Dermis blood vessel endothelial cell (primary cell): ENCODE data around the gene ANO7. TPM values are rescaled to one million over a fixed set of nuclear protein-coding genes. Genes with fewer than 3 reads are reported as not detected.
"Not testable (repeated sequence)": the region's sequence is repeated elsewhere in the genome, so short reads cannot be mapped to it uniquely, and the experiment has no call there.

ENCODE experiments used
- DNase-seq: peaks from one replicate; pipeline ENCODE4 v3.0.0; 2010
- total RNA-seq: library from RNA; depleted of rRNA; stranded (reverse); fragments of >200 nt; gene quantifications from 2 replicates; pipeline ENCODE4 v1.2.3, GENCODE V29; 2014

Gene ANO7
- total RNA-seq, 1 donor from 2014 or later = 0.34 TPM

DNA sequence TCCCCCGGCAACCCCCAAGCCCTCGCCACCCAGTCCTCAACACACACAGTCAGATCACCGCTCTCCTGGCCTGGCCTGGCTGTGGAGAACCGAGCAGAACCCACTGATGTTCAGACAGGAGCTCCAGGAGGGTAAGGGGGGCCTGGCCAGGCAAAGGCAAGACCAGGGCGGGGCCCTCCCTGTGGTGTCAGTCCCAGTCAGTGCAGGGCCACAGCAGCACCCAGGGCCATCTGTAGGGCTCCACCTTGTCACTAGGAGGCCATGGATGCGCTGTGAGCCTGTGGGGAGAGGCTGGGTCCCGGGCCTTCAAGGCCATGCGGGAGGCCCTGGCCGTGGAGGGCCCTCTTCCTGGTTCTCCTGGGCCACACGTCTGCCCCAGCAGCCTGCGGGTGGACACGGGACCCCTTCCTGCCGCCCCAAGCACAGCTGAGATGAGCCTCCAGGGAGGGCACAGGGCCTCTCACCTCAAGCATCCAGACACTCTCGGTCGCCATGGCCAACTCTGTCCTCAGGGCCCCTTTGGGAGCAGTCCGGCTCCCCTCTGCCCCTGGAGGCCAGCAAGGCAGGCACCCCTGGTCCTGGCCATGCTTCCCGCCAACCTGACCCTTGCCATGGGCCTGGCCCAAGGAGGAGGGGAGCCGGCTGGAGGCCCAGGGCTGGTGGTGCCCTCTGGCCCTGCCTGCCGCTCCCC, 2.0 kb downstream of the ANO7 start:
- DNase-seq = no peak

DNA sequence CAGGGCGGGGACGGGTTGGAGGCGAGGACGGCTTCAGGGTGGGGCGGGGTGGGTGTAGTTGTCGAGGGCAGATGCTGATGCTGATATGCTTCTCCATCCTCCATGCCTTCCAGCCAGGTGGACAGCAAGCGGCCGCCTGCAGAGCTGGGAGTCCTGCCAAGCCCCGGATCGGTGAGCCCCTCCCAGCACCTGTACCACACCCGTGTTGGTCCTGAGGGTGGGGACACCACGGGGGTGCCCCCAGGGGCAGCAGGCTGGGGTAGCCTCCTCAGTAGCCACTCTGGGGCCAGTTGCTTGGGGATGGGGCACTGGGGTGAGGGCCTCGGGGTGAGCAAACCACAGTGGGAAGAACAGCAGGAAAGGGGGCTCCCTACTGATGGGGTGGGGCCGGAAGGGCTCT, 2.6 kb downstream of the ANO7 start:
- no peak for DNase-seq

DNA sequence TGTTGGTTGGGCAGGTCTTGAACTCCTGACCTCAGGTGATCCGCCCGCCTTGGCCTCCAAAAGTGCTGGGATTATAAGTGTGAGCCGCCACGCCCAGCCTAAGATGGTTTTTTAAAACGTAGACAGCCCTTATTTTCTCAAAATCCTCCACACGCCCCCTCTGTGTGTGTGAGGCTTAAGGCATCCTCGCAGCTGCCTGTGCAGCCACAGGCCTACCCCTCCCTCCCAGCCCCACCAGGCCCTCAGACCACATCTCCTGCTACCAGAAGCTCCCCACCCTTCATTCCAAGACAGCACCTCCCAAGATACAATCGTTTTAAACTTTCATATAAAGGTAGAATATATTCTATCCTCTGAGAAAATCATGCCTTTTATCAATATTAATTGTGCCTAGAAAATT, 4.8 kb downstream of the ANO7 start:
- no peak for DNase-seq

DNA sequence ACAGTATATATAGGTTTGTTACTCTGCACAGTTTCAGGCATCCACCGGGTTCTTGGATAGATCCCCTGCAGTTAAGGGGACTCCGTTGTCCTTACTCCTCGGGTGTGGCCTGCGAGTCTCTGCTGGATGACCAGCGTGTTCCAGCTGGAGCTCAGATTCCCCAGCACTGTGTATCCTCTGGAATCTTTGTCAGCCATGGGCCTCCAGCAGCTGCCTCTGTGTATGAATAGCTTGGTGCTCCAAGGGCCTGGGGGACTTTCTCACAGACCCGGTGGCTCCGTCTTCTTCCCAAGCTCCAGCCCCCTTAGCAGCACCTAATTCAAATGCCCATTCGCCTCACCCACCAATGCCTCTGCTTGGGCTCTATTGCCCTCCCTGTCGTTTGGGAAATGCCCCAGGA, 6.3 kb downstream of the ANO7 start:
- DNase-seq = no peak

DNA sequence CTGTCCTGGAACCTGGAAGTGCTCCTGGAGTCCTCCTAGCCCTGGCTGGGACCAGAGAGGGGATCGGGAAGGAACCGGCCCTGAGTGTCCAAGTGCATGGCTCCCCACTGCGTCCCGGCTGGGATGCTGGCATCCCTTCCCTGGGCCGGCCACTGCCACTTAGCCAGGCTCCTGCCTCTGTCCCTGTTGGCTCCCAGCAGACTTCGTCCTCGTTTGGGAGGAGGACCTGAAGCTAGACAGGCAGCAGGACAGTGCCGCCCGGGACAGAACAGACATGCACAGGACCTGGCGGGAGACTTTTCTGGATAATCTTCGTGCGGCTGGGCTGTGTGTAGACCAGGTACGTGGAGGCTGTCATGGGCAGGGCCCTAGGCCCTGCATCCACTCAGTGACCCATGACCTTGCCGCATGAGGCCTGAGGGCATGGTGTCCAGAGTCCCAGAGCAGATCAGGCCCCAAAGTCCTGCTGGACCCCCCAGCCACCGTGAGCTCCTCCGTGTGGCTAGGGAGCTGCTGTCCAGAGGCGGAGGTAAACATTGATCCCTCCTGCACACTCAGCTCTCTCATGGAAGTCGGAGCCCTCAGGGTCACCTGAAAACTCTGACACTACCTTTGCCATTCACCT, 7.1 kb downstream of the ANO7 start:
- no peak for DNase-seq

DNA sequence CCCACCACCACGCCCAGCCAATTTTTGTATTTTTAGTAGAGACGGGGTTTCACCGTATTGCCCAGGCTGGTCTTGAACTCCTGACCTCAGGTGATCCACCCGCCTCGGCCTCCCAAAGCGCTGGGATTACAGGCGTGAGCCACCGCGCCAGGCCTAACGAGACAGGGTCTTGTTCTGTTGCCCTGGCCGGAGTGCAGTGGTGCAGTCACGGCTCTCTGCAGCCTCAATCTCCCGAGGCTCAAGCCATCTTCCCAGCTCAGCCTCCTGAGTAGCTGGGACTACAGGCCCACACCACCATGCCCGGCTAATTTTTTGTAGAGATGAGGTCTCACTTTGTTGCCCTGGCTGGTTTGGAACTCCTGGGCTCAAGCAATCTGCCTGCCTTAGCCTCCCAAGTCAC, 8.8 kb downstream of the ANO7 start:
- not testable (repeated sequence) for DNase-seq

DNA sequence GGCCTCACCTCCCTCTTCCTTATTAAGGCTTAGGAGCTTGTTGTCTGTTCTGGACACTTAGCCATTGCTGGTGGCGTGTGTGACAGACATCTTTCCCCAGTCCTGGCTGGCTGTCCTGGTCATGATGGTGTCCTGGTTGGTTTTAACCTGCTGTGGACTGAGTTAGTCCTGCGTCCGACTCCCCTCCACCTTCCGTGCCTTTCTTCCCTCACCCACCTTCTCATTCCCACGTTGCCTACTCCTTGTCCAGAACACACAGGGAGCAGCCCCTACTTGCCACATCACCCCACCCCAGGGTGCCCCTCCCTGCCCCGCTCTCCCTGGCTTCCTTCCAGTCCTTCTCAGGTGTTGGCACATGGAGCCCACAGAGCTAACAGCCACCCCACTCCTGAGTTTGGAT, 9.5 kb downstream of the ANO7 start:
- no peak for DNase-seq

DNA sequence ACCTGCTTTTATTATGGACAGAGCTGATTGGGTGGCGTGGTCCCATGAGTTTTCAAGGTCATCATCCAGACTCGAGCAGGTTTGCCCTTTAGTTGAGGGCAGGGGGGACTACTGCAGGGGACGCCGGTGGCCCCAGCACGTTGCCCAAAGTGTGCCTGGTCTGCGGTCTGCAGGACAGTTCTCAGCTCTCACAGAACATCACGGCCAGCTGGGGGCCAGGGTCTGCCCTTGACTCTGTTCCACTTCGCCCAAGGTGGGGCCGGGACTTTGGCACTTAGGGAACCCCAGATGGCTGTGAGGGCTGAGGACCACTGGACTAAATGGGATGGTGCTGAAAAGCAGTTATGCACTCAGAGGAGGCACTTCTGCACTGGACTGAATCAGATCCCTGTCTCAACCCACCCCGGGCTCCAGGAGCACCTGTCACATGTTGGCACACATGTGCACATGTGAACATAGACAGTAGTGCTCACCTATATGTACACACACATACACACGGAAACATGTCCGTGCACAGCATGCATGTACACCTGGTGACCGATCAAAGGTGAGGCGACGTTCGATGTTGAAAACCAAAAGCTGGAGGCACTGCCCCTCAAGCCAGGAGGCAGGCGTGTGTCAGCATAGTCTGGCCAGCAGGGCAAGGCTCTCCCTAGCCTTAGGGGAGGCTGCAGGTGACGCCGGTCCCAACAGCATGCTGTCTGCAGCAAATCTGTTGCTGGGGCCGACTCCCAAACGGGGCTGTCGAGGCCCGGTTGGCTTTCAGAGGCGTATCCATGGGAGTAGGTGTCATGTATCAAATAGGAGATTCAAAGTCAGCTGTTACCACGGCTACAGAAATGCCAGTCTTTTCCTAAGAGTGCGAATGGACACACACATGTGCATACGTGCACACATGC, 10.2 kb downstream of the ANO7 start:
- DNase-seq = no peak

DNA sequence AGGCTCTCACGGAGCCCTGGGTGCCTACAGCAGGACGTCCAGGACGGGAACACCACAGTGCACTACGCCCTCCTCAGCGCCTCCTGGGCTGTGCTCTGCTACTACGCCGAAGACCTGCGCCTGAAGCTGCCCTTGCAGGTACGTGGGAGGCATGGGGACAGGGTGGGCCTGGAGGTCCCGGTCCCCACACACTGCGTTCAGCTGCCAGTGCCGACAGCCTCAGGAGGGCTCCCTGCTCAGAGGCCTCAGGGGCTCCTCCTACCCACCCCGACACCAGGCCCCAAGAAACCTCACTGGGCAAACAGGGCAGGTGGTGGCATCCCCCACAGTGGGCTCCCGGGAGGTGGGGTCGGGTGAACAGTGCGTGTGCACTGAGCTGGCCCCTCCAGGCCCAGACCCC, 10.8 kb downstream of the ANO7 start:
- DNase-seq = no peak

DNA sequence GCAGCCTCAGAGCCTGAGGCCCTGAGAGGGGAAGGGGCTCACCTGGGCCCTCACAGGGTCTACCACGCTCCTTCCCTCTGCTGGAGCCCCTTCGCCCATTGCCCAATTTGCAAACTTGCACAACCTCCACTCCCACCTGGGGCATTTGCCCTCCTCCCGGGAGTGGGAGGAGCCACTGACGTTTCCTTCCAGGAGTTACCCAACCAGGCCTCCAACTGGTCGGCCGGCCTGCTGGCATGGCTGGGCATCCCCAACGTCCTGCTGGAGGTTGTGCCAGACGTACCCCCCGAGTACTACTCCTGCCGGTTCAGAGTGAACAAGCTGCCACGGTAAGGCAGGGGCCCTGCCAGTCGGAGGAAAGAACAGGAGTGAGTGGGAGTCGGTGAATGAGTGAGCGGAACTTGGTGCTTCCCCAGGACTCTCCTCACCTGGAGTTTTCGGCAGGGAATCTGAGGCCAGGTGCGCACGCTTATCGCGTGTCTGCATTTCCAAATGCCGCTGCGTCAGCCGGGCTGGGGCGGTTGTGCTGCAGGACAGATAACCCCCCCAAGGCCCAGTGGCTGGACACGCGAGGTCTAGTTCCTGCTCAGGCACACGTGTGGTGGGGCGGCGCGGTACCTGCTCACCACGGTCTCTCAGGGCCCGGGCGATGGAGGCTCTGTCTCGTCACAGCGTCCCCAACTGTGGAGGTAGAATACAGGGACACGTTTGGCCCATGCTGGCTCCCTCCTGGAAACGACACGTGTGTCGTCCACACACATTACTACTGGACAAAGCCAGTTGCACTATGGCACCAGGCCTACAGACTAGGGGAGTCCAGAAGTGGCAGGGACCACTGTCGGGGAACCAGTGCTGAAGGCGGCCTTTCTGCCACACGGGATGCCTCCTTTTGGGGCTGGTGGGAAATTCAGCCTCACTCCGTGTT, 11.7 kb downstream of the ANO7 start:
- no peak for DNase-seq

DNA sequence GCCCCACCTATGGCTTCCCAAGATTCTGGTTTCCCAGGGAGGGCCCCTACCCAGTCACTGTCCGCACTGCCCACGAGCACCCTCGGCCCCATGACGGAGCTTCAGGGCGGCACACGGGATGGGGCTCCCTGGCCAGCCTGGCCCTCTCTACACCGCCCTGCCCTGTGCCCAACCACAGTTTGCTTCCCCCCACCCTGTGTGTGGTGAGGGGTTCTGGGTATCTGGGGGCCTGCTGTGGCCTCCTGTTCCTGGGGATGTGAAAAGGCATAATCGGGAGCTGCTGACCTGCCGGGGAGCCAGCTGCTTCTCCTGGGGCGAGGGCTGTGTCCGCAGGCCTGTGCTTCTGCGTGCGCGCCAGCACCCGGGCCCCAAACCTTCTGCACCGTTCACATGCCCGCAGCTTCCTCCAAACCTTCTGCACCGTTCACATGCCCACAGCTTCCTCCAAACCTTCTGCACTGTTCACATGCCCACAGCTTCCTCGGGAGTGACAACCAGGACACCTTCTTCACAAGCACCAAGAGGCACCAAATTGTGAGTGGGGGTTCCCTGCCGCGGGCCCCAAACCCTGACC, 12.4 kb downstream of the ANO7 start:
- DNase-seq = no peak

DNA sequence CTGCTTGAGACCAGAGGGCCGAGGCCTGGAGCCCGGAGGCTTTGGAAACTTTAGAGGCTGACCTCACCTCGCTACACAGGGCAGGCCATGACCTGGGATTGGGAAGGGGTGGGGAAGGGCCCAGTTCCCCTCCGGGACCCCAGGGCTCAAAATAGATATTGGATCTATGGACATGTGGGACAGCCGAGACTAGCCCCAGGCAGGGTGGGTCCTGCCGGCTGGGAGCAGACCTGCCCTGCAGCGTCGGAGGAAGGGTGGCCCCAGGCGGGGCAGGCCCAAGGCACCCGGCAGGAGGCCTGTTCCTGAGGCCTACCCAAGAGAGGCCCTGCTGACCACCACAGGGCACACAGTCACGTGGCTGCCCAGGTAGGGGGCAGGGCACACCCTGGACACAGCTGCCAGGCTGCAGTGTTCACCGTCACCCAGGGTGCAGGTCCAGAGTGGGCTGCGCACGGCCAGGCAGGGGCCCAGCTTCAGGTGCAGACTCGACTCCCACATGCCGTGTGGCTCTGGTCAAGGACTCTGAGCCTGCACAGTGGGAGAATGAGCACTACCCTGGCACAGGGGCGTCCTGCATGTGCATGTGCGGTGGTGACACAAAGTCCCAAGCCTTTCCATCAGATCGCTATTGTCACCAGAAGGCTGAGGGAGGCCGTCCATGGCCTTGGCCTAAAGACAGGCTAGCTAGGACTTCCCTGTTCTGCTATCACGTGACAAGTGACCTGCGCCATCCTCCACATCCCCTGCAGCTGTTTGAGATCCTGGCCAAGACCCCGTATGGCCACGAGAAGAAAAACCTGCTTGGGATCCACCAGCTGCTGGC, 13.2 kb downstream of the ANO7 start:
- no peak for DNase-seq

DNA sequence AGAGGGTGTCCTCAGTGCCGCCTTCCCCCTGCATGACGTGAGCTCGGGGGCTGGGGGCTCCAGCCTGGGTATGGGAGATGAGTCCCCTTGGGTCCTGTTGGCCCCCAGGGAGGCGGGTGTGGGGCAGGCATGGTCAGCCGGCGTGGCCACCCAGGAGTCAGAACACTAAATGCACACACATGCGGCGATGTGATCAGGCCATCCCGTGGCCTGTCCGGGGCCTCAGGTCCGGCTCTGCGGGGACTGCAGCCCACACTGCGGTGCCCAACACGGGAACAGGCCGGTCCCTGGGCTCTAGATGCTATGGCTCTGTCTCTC, 13.8 kb downstream of the ANO7 start:
- DNase-seq = no peak

DNA sequence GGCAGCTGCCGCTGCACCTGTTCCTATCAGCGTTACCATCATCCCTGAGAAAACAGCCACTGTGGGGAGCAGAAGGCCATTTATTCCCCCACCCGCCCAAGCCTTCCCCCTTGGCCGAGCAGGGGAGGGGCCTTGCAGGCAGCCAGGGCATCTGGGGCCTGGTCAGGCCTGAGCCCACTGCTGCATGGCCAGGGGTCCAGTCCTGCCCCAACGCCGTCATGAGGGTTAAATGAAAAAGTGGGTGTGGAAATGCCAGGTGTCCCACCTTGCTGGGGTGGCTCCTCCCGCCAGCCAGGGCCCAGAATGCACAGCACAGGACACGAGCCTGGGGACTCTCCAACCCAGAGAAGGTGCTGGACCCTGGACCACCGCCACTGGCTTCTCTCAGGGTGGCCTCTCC, 14.2 kb downstream of the ANO7 start:
- DNase-seq = no peak

DNA sequence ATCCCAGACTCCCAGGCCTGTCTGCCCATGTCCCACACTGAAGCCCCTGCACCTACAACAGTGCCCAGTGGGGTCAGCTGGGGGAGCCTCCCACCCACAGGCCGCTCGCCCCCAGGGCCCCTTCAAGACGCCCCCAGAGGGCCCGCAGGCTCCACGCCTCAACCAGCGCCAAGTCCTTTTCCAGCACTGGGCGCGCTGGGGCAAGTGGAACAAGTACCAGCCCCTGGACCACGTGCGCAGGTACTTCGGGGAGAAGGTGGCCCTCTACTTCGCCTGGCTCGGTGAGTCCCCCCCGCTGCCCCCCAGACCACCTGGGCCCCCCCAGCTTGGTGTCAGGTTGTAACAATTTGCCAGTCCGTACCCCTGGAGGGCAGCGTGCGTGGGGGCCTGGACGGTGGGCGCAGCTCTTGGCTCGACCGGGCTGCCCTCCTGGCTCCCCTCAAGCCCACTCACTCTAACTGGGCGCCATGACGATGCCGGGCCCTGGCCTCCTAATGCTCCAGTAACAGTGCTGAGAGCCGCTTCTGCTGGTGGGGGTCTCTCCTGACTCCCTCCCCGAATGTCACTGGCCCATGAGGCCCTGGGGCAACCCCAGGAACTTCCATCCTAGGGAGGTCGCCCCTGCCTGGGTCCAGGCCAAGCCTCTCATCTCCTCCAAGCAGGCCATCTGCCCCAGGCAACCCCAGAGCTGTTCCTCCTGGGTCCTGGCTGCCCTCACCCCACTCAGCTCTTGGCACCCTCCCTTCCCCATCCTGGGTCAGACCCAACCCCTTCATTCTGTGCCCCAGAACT, 14.9 kb downstream of the ANO7 start:
- DNase-seq = no peak

DNA sequence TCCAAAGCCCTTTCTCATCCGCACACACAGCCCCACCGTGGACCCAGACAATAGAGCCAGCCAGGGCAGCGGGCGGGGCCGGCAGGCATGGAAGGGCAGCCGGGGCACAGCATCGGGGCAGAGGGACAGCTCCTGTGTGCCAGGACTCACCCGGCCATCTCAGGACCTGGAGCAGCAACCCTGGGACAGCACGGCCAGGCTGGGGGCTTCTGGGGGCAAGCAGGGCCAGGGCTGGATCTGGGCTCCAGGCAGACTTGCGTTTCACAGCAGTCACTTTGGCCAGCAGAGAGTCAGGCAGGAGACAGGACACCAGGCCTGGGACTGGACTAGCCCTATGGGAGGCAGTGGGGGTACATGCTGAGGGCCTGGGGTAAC, 15.5 kb downstream of the ANO7 start:
- no peak for DNase-seq

DNA sequence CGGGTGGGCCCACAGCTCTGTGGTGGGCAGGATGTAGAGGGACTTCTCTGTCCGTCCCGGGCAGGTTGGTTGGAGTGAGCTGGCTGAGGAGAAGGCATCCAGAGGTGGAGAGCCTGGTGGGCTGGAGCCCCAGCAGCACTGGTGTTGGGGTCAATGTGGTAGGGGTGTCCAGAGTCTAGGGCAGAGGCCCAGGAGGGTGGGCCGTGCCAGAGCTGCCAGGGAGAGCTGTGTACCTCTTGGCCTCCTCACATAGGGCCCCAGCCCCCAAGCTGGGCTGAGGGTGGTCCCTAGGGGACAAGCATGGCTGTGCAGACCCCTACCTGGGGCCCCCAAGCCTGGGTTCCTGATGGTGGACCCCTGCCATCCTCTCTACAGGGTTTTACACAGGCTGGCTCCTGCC, 16.0 kb downstream of the ANO7 start:
- no peak for DNase-seq

DNA sequence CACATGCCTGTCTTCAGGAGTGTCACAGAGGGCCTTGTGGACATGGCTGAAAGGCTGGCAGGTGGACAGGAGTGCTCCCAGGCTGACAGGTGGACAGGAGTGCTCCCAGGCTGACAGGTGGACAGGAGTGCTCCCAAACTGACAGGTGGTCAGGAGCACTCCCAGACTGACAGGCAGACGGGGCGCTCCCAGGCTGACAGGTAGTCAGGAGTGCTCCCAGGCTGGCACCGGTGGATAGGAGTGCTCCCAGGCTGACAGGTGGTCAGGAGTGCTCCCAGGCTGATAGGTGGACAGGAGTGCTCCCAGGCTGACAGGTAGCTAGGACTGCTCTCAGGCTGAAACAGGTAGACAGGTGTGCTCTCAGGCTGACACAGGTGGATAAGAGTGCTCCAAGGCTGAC, 16.6 kb downstream of the ANO7 start:
- no peak for DNase-seq

DNA sequence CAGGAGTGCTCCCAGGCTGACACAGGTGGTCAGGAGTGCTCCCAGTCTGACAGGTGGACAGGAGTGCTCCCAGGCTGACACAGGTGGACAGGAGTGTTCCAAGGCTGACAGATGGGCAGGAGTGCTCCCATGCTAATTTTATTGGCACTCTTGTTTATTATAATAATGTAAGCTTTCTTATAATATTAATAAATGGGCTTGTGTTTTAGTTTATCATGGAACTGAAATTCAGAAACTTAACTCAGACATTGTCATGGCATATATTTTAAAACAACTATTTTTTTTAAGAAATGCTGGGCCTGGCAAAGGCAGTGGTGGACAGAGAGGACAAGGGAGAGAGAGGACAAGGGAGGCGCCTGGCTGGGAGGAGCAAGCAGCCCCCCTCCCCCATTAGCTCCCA, 18.7 kb downstream of the ANO7 start:
- DNase-seq = no peak

DNA sequence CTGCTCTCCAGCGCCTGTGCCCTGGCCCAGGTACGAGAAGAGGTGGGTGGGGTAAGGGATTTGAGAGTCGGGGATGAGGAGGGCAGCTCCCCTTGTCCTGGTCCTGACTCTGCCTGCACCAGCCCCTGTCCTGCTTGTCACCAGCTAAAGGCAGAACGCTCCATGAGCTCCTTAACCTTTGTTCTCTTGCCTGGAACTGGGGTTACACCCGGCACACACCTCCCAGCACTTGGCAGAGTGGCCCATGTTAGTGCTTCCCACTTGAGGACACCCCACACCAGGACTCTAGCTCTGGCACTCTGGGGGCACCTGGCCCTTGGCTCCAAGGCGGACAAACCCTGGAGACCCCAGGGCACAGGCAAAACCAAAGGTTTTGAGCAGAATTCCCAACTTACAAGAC, 19.2 kb downstream of the ANO7 start:
- no peak for DNase-seq

DNA sequence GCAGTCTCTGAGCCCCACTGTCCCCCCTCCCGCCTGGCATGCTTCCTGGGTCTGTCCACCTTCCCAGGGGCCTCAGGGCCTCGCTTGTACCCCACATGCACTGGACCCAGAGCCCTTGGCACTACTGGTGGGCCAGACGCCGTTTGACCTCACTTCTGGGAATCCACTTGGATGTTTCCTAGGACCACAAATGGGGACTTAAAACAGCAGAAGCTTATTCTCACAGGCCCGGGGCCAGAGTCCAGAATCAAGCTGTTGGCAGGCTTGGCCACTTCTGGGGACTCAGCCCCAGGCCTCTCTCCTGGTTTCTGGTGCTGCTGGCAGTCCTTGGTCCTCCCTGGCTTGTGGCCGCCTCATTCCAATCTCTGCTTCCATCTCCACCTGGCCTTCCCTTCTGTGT, 19.6 kb downstream of the ANO7 start:
- no peak for DNase-seq
